A673 (cell line): ENCODE results near the gene CHDH.

Experiments
- EZH2 ChIP-seq: fragments of 200-600 bp; sonication (generic); IDR thresholded peaks from 2 replicates; pipeline ENCODE4 v1.6.1; 2017; ENCODE audit warnings: borderline replicate concordance, low read depth, mild to moderate bottlenecking, mixed read lengths, antibody characterized with exemption, low read length; ENCODE audit not compliant: poor library complexity, severe bottlenecking
- TF ChIP-seq, protein P1 (sequence below): fragments of 300-800, 200-600 bp; sonication (generic); conservative IDR thresholded peaks from 2 replicates; pipeline ENCODE4 v1.5.1; 2017; ENCODE audit warnings: low read depth, mild to moderate bottlenecking, antibody characterized with exemption, low read length, moderate library complexity, mixed read lengths

GRCh38 chr3:53823026-53823955, 22.9 kb downstream of the CHDH start:
- TF ChIP-seq, protein P1, sequence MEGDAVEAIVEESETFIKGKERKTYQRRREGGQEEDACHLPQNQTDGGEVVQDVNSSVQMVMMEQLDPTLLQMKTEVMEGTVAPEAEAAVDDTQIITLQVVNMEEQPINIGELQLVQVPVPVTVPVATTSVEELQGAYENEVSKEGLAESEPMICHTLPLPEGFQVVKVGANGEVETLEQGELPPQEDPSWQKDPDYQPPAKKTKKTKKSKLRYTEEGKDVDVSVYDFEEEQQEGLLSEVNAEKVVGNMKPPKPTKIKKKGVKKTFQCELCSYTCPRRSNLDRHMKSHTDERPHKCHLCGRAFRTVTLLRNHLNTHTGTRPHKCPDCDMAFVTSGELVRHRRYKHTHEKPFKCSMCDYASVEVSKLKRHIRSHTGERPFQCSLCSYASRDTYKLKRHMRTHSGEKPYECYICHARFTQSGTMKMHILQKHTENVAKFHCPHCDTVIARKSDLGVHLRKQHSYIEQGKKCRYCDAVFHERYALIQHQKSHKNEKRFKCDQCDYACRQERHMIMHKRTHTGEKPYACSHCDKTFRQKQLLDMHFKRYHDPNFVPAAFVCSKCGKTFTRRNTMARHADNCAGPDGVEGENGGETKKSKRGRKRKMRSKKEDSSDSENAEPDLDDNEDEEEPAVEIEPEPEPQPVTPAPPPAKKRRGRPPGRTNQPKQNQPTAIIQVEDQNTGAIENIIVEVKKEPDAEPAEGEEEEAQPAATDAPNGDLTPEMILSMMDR, result no peak
- TF ChIP-seq EZH2, result no peak
